Heart left ventricle (tissue), 16 donors: ENCODE results near the gene TIMELESS. TPM values are rescaled to one million over a fixed set of nuclear protein-coding genes. Genes with fewer than 3 reads are reported as not detected.
A peak's percentile ranks its signal among the peaks of the same experiment; 100 is the strongest.

Experiments
- ATAC-seq, 4 donors: fragments of 200-7000 bp; cut with Tn5 transposase; one replicate each; pipeline ENCODE4 v1.9.1; 2020 to 2022; ENCODE audit warnings: moderate library complexity in 4 of 4, mild to moderate bottlenecking in 3 of 4, moderate number of reproducible peaks in 1 of 4
- DNase-seq, 5 donors: peaks; one replicate each; pipeline ENCODE4 v3.0.0-alpha.2; 2020
- H3K27ac ChIP-seq, 12 donors: fragments of 200-600 bp; sonication (generic) in 4 of 12; one replicate each; pipeline versions ENCODE4 v1.5.0 to v1.8.0; 2016 to 2022; ENCODE audit warnings: mild to moderate bottlenecking in 2 of 12
- H3K27me3 ChIP-seq, 9 donors: fragments of 200-600 bp; sonication (generic) in 2 of 9; one replicate each; pipeline versions ENCODE4 v1.5.1 to v1.8.0; 2016 to 2022; ENCODE audit warnings: mild to moderate bottlenecking in 3 of 9
- H3K36me3 ChIP-seq, 9 donors: fragments of 200-600 bp; sonication (generic) in 2 of 9; one replicate each; pipeline versions ENCODE4 v1.5.0 to v1.8.0; 2018 to 2022; ENCODE audit warnings: mild to moderate bottlenecking in 2 of 9
- H3K4me1 ChIP-seq, 12 donors: fragments of 200-600 bp; sonication (generic) in 4 of 12; one replicate each; pipeline versions ENCODE4 v1.5.0 to v1.8.0; 2016 to 2022; ENCODE audit warnings: mild to moderate bottlenecking in 3 of 12
- H3K4me3 ChIP-seq, 12 donors: fragments of 200-600 bp; sonication (generic) in 4 of 12; one replicate each; pipeline versions ENCODE4 v1.5.0 to v1.8.0; 2017 to 2022; ENCODE audit warnings: mild to moderate bottlenecking in 9 of 12, moderate library complexity in 4 of 12
- H3K9me3 ChIP-seq, 12 donors: fragments of 200-600 bp; sonication (generic) in 4 of 12; one replicate each; pipeline versions ENCODE4 v1.5.0 to v1.8.0; 2016 to 2022; ENCODE audit warnings: mild to moderate bottlenecking in 1 of 12
- CTCF ChIP-seq, 12 donors: fragments of 200-600 bp; sonication (generic) in 4 of 12; IDR thresholded peaks; one replicate each; pipeline versions ENCODE4 v1.5.0 to v1.8.0; 2018 to 2022; ENCODE audit warnings: antibody characterized with exemption in 12 of 12, mild to moderate bottlenecking in 5 of 12
- POLR2A ChIP-seq, 2 donors: fragments of 450-650 bp; IDR thresholded peaks; one replicate each; pipeline ENCODE4 v1.6.1; 2017; ENCODE audit warnings: antibody characterized with exemption in 2 of 2, mild to moderate bottlenecking in 2 of 2, moderate library complexity in 2 of 2
- WGBS, 4 donors: extraction: QIAGEN DNeasy Blood & Tissue Kit in 2 of 4; methylation state at CpG; one replicate each; pipeline versions ENCODE4 v1.1.5 to v1.1.7; 2013 to 2018; 5-methylcytosine and 5-hydroxymethylcytosine counted together
- intact Hi-C, 10 donors: fragments of 100-400 bp; cut with DNase I; formaldehyde crosslinking; loops; one replicate each; pipeline versions ENCODE4 v1.11.1 to v1.14.2; 2022
- polyA plus RNA-seq, 2 donors: library from polyadenylated mRNA; stranded (reverse); fragments of 200-250 nt; gene quantifications; one replicate each; pipeline ENCODE4 v1.2.3, GENCODE V29; 2013
- total RNA-seq, 9 donors: library from RNA; depleted of rRNA in 2 of 9; stranded (reverse); fragments of >200 nt in 2 of 9; fragmentation: NEBNext Ultra II Directional in 3 of 9; extraction: Animal tissue kit (Norgen Biotek cat#: 25700) in 3 of 9; gene quantifications; one replicate each; pipeline versions ENCODE4 v1.1.0 to v1.2.4, GENCODE V29; 2016 to 2023
- donor health status: ischemic (EF 13 %, LVEDD 7.1; RV severe dilation, severe dysfunction).
- donor health status: healthy with polysubstance abuse.
- donor health status: DM: no; HTN: yes; CAD: no.
- donor health status: DM: no; HTN: no; CAD: no.
- donor health status: ischemic (EF 25% LVEDD 6.9; RV normal size, moderate dysfunction).
- donor health status: ischemic (EF 25% LVEDD 5.7; RV mildly dilated, moderate dysfunction).
- donor health status: healthy.
- donor health status: DM: yes; HTN: yes; CAD: no.
- donor health status: ischemic (EF 35%, LVEDD 5.7; RV mildly dilated, moderate dysfunction).
- donor health status: nonischemic (EF 11% LVEDD 7.7; RV severe dilation, severe dysfunction).
- donor health status: DM: yes; HTN: yes; CAD: no.
- donor health status: PGD.
- donor health status: ischemic (EF 29% LVEDD 5.4; RV normal size, mild dysfunction).
- donor health status: nonischemic (EF 23%, LVEDD 6.1; RV moderate dilation, normal function).

TIMELESS gene
- total and polyA plus RNA-seq, 11 donors = 1.1 to 7.3 (median 2.4) TPM

- Histone ChIP-seq H3K27me3 (no peaks in the 10 kb centered on the region), H3K27ac (no peak overlapping the region), H3K4me1 (peaks cover 0 to 11% (median 0%) of the 10 kb centered on the region in 12 donors), H3K4me3 (no peak overlapping the region), H3K9me3 (no peaks in the 10 kb centered on the region), H3K36me3 (peaks cover 0 to 18% (median 2%) of the 10 kb centered on the region in 9 donors)
- ATAC-seq = no peak
- intact Hi-C loops = no loop called here
- no peak for DNase-seq
- WGBS, 4 donors = 84 to 88% (median 86%) methylated on average over 6 of the region's 6 CpGs
- TF ChIP-seq CTCF (IDR thresholded peaks at IDR 0.05) (no peak), POLR2A (IDR thresholded peaks at IDR 0.05) (no peak)
Measured at GRCh38 chr12:56476143-56476542, 26.9 kb upstream of the TIMELESS start.

GRCh38 chr12:56474389-56474788 lies 25.2 kb upstream of the TIMELESS start:
- ATAC-seq (peak; percentile 64 to 87 (median 70)), DNase-seq (peak in 4 of 5 donors; percentile 27 to 60 (median 40))

GRCh38 chr12:56469007-56469930 lies 20.0 kb upstream of the TIMELESS start:
- ATAC-seq (peak; percentile 7 to 41 (median 24)), DNase-seq (peak in 1 of 5 donors; percentile 40)
- no peak for TF ChIP-seq POLR2A (IDR thresholded peaks at IDR 0.05)
- TF ChIP-seq CTCF (IDR thresholded peaks at IDR 0.05) = no peak
- 40 to 49% (median 46%) methylated on average over 19 of the region's 19 CpGs for WGBS, 4 donors
- intact Hi-C loops = loop anchor here in 9 of 10 donors (2.0 to 10.0 kb wide), 12 partner anchors 20 to 344 kb away; partner anchors contain the start of genes ESYT1 (in 5 of the 9), IL23A (in 5 of the 9), PAN2 (in 5 of the 9) and CNPY2 (in 2 of the 9)
- peak overlapping the region; percentile 53 to 95 (median 78) for H3K4me3 ChIP-seq
- H3K36me3 ChIP-seq = peaks cover 0 to 28% (median 2%) of the 10 kb centered on the region in 9 donors
- no peaks in the 10 kb centered on the region for H3K27me3 ChIP-seq
- H3K9me3 ChIP-seq = no peaks in the 10 kb centered on the region
- H3K4me1 ChIP-seq = peaks cover 0 to 31% (median 11%) of the 10 kb centered on the region in 12 donors
- H3K27ac ChIP-seq = peak overlapping the region; percentile 40 to 95 (median 89)

More at GRCh38 chr12:56474389-56474788, 25.2 kb upstream of the TIMELESS start:
- Histone ChIP-seq H3K27me3 (no peaks in the 10 kb centered on the region), H3K36me3 (peaks cover 0 to 28% (median 2%) of the 10 kb centered on the region in 9 donors), H3K4me1 (peaks cover 0 to 21% (median 6%) of the 10 kb centered on the region in 12 donors), H3K4me3 (no peak overlapping the region), H3K27ac (peak overlapping the region in 8 of 12 donors; percentile 4 to 74 (median 31)), H3K9me3 (no peaks in the 10 kb centered on the region)
- WGBS, 4 donors = 38 to 67% (median 59%) methylated on average over 9 of the region's 9 CpGs
- TF ChIP-seq POLR2A (IDR thresholded peaks at IDR 0.05) (no peak), CTCF (IDR thresholded peaks at IDR 0.05) (no peak)
- intact Hi-C loops = no loop called here
